ENCODE measurements around the gene C1QTNF5. TPM values are rescaled to one million over a fixed set of nuclear protein-coding genes. Genes with fewer than 3 reads are reported as not detected.

The C1QTNF5 gene
- total RNA-seq, 1 experiment from 2014 or later: not detected

DNA sequence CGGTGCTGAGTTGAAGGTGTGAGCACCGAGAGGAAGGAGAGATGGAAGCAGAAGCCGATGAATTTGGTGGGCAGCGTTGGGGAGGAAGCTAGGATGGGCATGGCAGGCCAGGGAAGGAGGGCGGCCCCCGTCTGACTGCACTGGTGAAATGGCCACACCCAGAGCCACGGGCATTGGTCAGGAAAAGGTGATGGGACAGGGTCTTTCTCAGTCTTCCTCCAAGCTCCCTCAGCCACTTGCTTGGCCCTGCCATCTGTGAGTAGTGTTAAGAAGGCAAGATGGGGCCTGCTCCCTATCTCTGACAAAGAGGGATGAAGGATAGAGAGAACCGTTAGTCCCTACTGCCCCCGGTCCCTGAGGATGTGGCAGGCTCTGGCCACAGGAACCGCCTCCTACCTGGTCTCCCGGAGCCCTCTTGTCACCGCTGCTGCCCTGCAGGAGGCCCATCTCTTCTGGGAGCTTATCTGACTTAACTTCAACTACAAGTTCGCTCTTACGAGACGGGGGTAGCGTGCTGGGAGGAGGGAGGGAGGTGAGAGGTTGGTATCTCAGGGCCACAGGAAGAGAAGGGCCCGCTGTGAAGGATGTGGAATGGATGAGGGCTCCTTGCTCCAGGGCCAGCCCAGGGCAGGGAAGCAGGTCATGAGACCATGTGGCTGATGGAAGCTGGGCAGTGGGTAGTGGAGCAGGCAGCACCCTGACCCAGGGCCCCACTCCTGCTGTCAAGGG is 30.6 kb downstream of the C1QTNF5 start:
- no peak for TF ChIP-seq TCF7L2 (IDR thresholded peaks at IDR 0.05; ENCODE audit: low read depth, low read length)
- TF ChIP-seq SIN3A (IDR thresholded peaks at IDR 0.05; ENCODE audit: borderline replicate concordance, insufficient read depth, low read depth, low read length): no peak
- BruUV-seq (replicated peaks): no TSS peak
- no peak for DNase-seq (ENCODE audit: low read depth, low spot score)
- H3K27me3 ChIP-seq (ENCODE audit: control insufficient read depth, insufficient read depth, low read length): no peaks in the 10 kb centered on the region
- no peaks in the 10 kb centered on the region; the same call in 1 of the 2 replicates for H3K4me1 ChIP-seq (ENCODE audit: control insufficient read depth, insufficient read depth, low read length)
- intact Hi-C loops (cut with micrococcal nuclease; ENCODE audit: unreplicated experiment) (no loop called here), in situ Hi-C loops (cut with HindIII; ENCODE audit: low pct_unique_long_range_greater_than_20kb, low sequenced_read_pairs) (no loop called here)
- H3K27ac ChIP-seq (ENCODE audit: low read length): no peak overlapping the region
- no peaks in the 10 kb centered on the region for H3K9me3 ChIP-seq (ENCODE audit: control insufficient read depth, insufficient read depth, low read depth, low read length)
- CTCF ChIA-PET: interaction anchor here (1.1 kb wide), 1 partner anchor 13 kb away, joined by 3 read pairs; no protein-coding TSS in a partner anchor
- no peak; the same call in 1 of the 2 replicates for ATAC-seq
- POLR2A ChIA-PET: no interaction called here
- peaks cover 8% of the 10 kb centered on the region for H3K36me3 ChIP-seq (ENCODE audit: control insufficient read depth, insufficient read depth, low read length)
- H3K4me3 ChIP-seq (ENCODE audit: low read depth in 2 of 2, low read length in 2 of 2): no peak overlapping the region

GRCh38 chr11:119309411-119309810 is 31.3 kb downstream of the C1QTNF5 start:
- Histone ChIP-seq H3K9me3 (ENCODE audit: control insufficient read depth, insufficient read depth, low read depth, low read length) (no peaks in the 10 kb centered on the region), H3K4me3 (ENCODE audit: low read depth in 2 of 2, low read length in 2 of 2) (no peak overlapping the region), H3K36me3 (ENCODE audit: control insufficient read depth, insufficient read depth, low read length) (peaks cover 8% of the 10 kb centered on the region), H3K4me1 (ENCODE audit: control insufficient read depth, insufficient read depth, low read length) (no peaks in the 10 kb centered on the region), H3K27me3 (ENCODE audit: control insufficient read depth, insufficient read depth, low read length) (no peaks in the 10 kb centered on the region), H3K27ac (ENCODE audit: low read length) (no peak overlapping the region)
- no peak for ATAC-seq
- intact Hi-C loops (cut with micrococcal nuclease; ENCODE audit: unreplicated experiment): no loop called here
- no peak for TF ChIP-seq TCF7L2 (IDR thresholded peaks at IDR 0.05; ENCODE audit: low read depth, low read length)
- TF ChIP-seq, protein P1, sequence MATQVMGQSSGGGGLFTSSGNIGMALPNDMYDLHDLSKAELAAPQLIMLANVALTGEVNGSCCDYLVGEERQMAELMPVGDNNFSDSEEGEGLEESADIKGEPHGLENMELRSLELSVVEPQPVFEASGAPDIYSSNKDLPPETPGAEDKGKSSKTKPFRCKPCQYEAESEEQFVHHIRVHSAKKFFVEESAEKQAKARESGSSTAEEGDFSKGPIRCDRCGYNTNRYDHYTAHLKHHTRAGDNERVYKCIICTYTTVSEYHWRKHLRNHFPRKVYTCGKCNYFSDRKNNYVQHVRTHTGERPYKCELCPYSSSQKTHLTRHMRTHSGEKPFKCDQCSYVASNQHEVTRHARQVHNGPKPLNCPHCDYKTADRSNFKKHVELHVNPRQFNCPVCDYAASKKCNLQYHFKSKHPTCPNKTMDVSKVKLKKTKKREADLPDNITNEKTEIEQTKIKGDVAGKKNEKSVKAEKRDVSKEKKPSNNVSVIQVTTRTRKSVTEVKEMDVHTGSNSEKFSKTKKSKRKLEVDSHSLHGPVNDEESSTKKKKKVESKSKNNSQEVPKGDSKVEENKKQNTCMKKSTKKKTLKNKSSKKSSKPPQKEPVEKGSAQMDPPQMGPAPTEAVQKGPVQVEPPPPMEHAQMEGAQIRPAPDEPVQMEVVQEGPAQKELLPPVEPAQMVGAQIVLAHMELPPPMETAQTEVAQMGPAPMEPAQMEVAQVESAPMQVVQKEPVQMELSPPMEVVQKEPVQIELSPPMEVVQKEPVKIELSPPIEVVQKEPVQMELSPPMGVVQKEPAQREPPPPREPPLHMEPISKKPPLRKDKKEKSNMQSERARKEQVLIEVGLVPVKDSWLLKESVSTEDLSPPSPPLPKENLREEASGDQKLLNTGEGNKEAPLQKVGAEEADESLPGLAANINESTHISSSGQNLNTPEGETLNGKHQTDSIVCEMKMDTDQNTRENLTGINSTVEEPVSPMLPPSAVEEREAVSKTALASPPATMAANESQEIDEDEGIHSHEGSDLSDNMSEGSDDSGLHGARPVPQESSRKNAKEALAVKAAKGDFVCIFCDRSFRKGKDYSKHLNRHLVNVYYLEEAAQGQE (IDR thresholded peaks at IDR 0.05; ENCODE audit: insufficient read depth in 1 of 2, low read depth in 2 of 2, low read length in 1 of 2): no peak
- TF ChIP-seq POLR2AphosphoS5 (IDR thresholded peaks at IDR 0.05; ENCODE audit: low read depth, low read length): no peak
- no peak for TF ChIP-seq SIN3A (IDR thresholded peaks at IDR 0.05; ENCODE audit: borderline replicate concordance, insufficient read depth, low read depth, low read length)
- no peak for TF ChIP-seq CTCF (IDR thresholded peaks at IDR 0.05)
- in situ Hi-C loops (cut with HindIII; ENCODE audit: low pct_unique_long_range_greater_than_20kb, low sequenced_read_pairs): no loop called here
- no TSS peak for BruUV-seq (replicated peaks)
- ChIA-PET CTCF (interaction anchor here (1.1 to 1.4 kb wide), 2 partner anchors 11 to 14 kb away, joined by 3 read pairs; no protein-coding TSS in a partner anchor), POLR2A (no interaction called here)
- DNase-seq (ENCODE audit: low read depth, low spot score): no peak

GRCh38 chr11:119307974-119308373 is 32.7 kb downstream of the C1QTNF5 start:
- Histone ChIP-seq H3K4me1 (ENCODE audit: control insufficient read depth, insufficient read depth, low read length) (no peaks in the 10 kb centered on the region), H3K36me3 (ENCODE audit: control insufficient read depth, insufficient read depth, low read length) (peaks cover 14% of the 10 kb centered on the region), H3K27me3 (ENCODE audit: control insufficient read depth, insufficient read depth, low read length) (no peaks in the 10 kb centered on the region), H3K27ac (ENCODE audit: low read length) (no peak overlapping the region), H3K9me3 (ENCODE audit: control insufficient read depth, insufficient read depth, low read depth, low read length) (no peaks in the 10 kb centered on the region), H3K4me3 (ENCODE audit: low read depth in 2 of 2, low read length in 2 of 2) (no peak overlapping the region)
- ChIA-PET CTCF (interaction anchor here (0.6 to 1.4 kb wide), 5 partner anchors 10 to 272 kb away, joined by 3 to 6 read pairs (median 4); partner anchors contain the start of gene CBL), POLR2A (interaction anchor here (0.6 kb wide), 4 partner anchors 13 to 206 kb away, joined by 3 to 8 read pairs (median 5); partner anchors contain the start of gene DPAGT1)
- ATAC-seq: no peak
- no peak for DNase-seq (ENCODE audit: low read depth, low spot score)
- BruUV-seq (replicated peaks): no TSS peak
- intact Hi-C loops (cut with micrococcal nuclease; ENCODE audit: unreplicated experiment) (no loop called here), in situ Hi-C loops (cut with HindIII; ENCODE audit: low pct_unique_long_range_greater_than_20kb, low sequenced_read_pairs) (no loop called here)
- TF ChIP-seq, protein P1 (IDR thresholded peaks at IDR 0.05; ENCODE audit: insufficient read depth in 1 of 2, low read depth in 2 of 2, low read length in 1 of 2): no peak
- TF ChIP-seq POLR2AphosphoS5 (IDR thresholded peaks at IDR 0.05; ENCODE audit: low read depth, low read length) (no peak), TCF7L2 (IDR thresholded peaks at IDR 0.05; ENCODE audit: low read depth, low read length) (no peak), SIN3A (IDR thresholded peaks at IDR 0.05; ENCODE audit: borderline replicate concordance, insufficient read depth, low read depth, low read length) (no peak), CTCF (IDR thresholded peaks at IDR 0.05) (no peak)
